ENCODE data around the gene CMTM4.
A peak's percentile ranks its signal among the peaks of the same experiment; 100 is the strongest.

CMTM4 gene

DNA sequence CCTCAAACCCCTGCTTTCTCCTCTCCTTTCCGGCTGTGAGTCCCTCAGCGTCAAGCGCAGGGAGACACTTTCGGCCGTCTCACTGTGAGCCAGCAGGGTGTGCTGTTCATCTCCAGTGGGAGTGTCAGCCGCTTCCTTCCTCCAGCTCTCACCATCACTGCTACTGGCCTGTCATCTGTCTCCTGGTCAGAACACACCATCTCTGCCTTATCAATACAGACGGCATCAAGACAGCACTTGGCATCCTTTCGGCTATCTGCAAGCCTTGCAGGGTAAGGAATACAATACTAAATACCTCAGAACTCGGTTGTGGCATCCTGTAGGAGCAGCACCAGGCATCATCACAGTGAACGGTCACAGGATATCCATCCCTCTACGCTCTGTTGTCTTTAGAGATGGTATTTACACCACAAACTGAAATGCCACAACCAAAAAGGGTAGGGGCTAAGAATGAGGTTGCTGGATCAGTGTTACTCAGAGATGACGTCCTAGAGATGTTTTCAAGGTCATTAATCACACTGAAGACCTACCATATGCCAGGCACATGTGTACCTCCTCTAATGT is 20.7 kb upstream of the CMTM4 start:
- H3K27ac ChIP-seq = no peak overlapping the region
- no peak overlapping the region for H3K4me2 ChIP-seq (ENCODE audit: low read length)
- H3K36me3 ChIP-seq (ENCODE audit: control insufficient read depth, insufficient read depth, low read length) = no peaks in the 10 kb centered on the region
- H3K9ac ChIP-seq = no peak overlapping the region
- H2AFZ ChIP-seq = no peak overlapping the region
- no peak overlapping the region for H3K4me3 ChIP-seq (ENCODE audit: low read depth, low read length)
- TF ChIP-seq CTCF (IDR thresholded peaks at IDR 0.05) = peak; percentile 43
- no peaks in the 10 kb centered on the region for H3K79me2 ChIP-seq
- H3K27me3 ChIP-seq (ENCODE audit: control insufficient read depth, insufficient read depth, low read length) = no peaks in the 10 kb centered on the region
- H3K9me3 ChIP-seq (ENCODE audit: control insufficient read depth, low read length) = no peaks in the 10 kb centered on the region
- H3K4me1 ChIP-seq = no peaks in the 10 kb centered on the region

- no peaks in the 10 kb centered on the region for H3K79me2 ChIP-seq
- no peaks in the 10 kb centered on the region for H3K4me1 ChIP-seq
- no peaks in the 10 kb centered on the region for H3K9me3 ChIP-seq (ENCODE audit: control insufficient read depth, low read length)
- H3K27ac ChIP-seq = no peak overlapping the region
- H3K27me3 ChIP-seq (ENCODE audit: control insufficient read depth, insufficient read depth, low read length) = no peaks in the 10 kb centered on the region
- no peaks in the 10 kb centered on the region for H3K36me3 ChIP-seq (ENCODE audit: control insufficient read depth, insufficient read depth, low read length)
- TF ChIP-seq CTCF (IDR thresholded peaks at IDR 0.05) = no peak
- H3K4me2 ChIP-seq (ENCODE audit: low read length) = no peak overlapping the region
- H3K9ac ChIP-seq = no peak overlapping the region
- no peak overlapping the region for H2AFZ ChIP-seq
- no peak overlapping the region for H3K4me3 ChIP-seq (ENCODE audit: low read depth, low read length)
These were observed 18.2 kb upstream of the CMTM4 start for GRCh38 chr16:66714654-66715307.

DNA sequence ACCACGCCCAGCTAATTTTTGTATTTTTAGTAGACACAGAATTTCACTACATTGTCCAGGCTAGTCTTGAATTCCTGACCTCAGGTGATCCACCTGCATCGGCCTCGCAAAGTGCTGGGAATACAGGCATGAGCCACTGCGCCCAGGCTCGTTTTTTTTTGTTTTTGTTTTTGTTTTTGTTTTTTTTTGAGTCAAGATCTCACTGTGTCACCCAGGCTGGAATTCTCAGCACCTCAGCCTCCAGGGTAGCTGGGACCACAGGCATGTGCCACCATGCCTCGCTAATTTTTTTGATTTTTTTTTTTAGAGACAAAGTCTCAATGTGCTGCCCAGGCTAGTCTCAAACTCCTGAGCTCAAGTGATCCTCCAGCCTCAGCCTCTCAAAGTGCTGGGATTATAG is 17.5 kb upstream of the CMTM4 start:
- Histone ChIP-seq H3K79me2 (no peaks in the 10 kb centered on the region), H3K27me3 (ENCODE audit: control insufficient read depth, insufficient read depth, low read length) (no peaks in the 10 kb centered on the region), H2AFZ (no peak overlapping the region), H3K9ac (no peak overlapping the region), H3K27ac (no peak overlapping the region), H3K4me1 (no peaks in the 10 kb centered on the region), H3K4me3 (ENCODE audit: low read depth, low read length) (no peak overlapping the region), H3K36me3 (ENCODE audit: control insufficient read depth, insufficient read depth, low read length) (no peaks in the 10 kb centered on the region), H3K9me3 (ENCODE audit: control insufficient read depth, low read length) (no peaks in the 10 kb centered on the region), H3K4me2 (ENCODE audit: low read length) (no peak overlapping the region)
- TF ChIP-seq CTCF (IDR thresholded peaks at IDR 0.05) = no peak

DNA sequence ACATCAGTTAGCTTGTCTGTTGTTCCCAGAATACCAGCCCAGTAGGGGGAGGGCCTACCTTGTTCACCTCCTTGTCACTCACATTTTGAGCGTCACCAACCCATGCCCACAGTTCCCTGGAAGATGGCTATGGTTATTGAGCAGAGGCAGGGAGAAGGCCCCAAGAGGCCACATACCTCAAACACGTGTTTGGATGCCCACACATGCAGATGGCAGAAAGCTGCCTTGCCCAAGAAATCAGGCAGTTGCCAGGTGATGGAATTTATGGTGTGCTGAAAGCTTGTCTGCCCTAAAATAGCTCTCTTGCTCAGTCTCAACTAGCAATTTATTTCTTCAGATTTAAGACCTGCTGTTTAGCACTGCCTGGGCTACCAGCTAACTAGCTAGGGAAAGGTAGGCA is 16.5 kb upstream of the CMTM4 start:
- Histone ChIP-seq H3K27ac (no peak overlapping the region), H3K4me2 (ENCODE audit: low read length) (no peak overlapping the region), H3K4me1 (no peaks in the 10 kb centered on the region), H3K27me3 (ENCODE audit: control insufficient read depth, insufficient read depth, low read length) (no peaks in the 10 kb centered on the region), H2AFZ (no peak overlapping the region), H3K4me3 (ENCODE audit: low read depth, low read length) (no peak overlapping the region), H3K9ac (no peak overlapping the region), H3K79me2 (no peaks in the 10 kb centered on the region), H3K9me3 (ENCODE audit: control insufficient read depth, low read length) (no peaks in the 10 kb centered on the region), H3K36me3 (ENCODE audit: control insufficient read depth, insufficient read depth, low read length) (no peaks in the 10 kb centered on the region)
- TF ChIP-seq CTCF (IDR thresholded peaks at IDR 0.05) = no peak

GRCh38 chr16:66712512-66712911 is 16.0 kb upstream of the CMTM4 start:
- Histone ChIP-seq H3K36me3 (ENCODE audit: control insufficient read depth, insufficient read depth, low read length) (no peaks in the 10 kb centered on the region), H3K4me1 (no peaks in the 10 kb centered on the region), H3K27ac (no peak overlapping the region), H3K27me3 (ENCODE audit: control insufficient read depth, insufficient read depth, low read length) (no peaks in the 10 kb centered on the region), H3K79me2 (no peaks in the 10 kb centered on the region), H3K9ac (no peak overlapping the region), H2AFZ (no peak overlapping the region), H3K4me3 (ENCODE audit: low read depth, low read length) (no peak overlapping the region), H3K4me2 (ENCODE audit: low read length) (no peak overlapping the region), H3K9me3 (ENCODE audit: control insufficient read depth, low read length) (no peaks in the 10 kb centered on the region)
- TF ChIP-seq CTCF (IDR thresholded peaks at IDR 0.05) = no peak

All from parathyroid adenoma (tissue), 2 donors.